ENCODE measurements around the gene PLEK. TPM values are rescaled to one million over a fixed set of nuclear protein-coding genes. Genes with fewer than 3 reads are reported as not detected.
A peak's percentile ranks its signal among the peaks of the same experiment; 100 is the strongest.

PLEK gene, protein sequence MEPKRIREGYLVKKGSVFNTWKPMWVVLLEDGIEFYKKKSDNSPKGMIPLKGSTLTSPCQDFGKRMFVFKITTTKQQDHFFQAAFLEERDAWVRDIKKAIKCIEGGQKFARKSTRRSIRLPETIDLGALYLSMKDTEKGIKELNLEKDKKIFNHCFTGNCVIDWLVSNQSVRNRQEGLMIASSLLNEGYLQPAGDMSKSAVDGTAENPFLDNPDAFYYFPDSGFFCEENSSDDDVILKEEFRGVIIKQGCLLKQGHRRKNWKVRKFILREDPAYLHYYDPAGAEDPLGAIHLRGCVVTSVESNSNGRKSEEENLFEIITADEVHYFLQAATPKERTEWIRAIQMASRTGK
- total RNA-seq = 10 to 100 TPM in 1 of 5 donors, 1 to 10 TPM in 3, under 1 TPM in 1; 0.45 to 13.2 (median 2.6) TPM
- 10 to 100 TPM in 1 of 3 donors, 1 to 10 TPM in 2; 3.8 to 18.1 (median 5.5) TPM for polyA plus RNA-seq
- long read RNA-seq, donor 1, partial matches to known transcripts = 0 of 1 reads
- long read RNA-seq, donor 1, other reads (novel, unspliced or antisense) = 0 of 1 reads
- long read RNA-seq, donor 2 = 0 reads
- long read RNA-seq, donor 3 = 0 reads
- long read RNA-seq, donor 4 = 0 reads
- long read RNA-seq, donor 5, partial matches to known transcripts = 0 of 4 reads
- long read RNA-seq, donor 5, other reads (novel, unspliced or antisense) = 0 of 4 reads
- long read RNA-seq, donor 6 = 0 reads
- long read RNA-seq, donor 7, partial matches to known transcripts = 0 of 2 reads
- long read RNA-seq, donor 7, other reads (novel, unspliced or antisense) = 0 of 2 reads
- long read RNA-seq, donor 8 = 0 reads
- long read RNA-seq, donor 9 = 0 reads
- long read RNA-seq, donor 10, partial matches to known transcripts = 0 of 1 reads
- long read RNA-seq, donor 10, other reads (novel, unspliced or antisense) = 0 of 1 reads

DNA sequence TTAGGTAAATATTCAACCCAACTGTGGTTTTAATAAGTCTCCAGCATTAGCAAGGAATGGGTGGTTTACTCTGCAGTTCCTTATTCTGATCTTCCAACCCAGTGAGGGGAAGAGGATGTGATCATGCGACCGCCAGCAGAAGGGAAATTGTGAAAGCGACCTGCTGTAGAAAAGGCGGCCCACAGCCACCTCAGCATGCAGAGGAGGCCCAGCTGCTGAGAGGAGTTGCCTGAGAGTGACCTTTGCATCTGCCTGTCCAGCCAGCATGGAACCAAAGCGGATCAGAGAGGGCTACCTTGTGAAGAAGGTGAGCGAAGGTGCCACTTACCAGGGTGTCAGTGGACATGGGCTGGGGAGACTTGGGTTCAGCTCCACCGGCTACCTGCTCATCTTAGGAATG, at the start of gene PLEK:
TSS of gene PLEK (plus strand) at position 196 of the 400 bp plus-strand sequence. CDS start at position 266, 70 bp downstream.
- TF ChIP-seq POLR2A (IDR thresholded peaks at IDR 0.05) (no peak), POLR2AphosphoS5 (IDR thresholded peaks at IDR 0.05) (peak in 2 of 3 donors; percentile 65 to 75)
- Histone ChIP-seq H3K9me3 (no peaks in the 10 kb centered on the region), H3K4me3 (peak within 1 kb of the TSS; percentile 13 to 33 (median 26)), H3K36me3 (no peaks in the 10 kb centered on the region), H3K27ac (peak within 1 kb of the TSS in 3 of 5 donors; percentile 47 to 72 (median 64)), H3K4me1 (peaks cover 0 to 20% (median 2%) of the 10 kb centered on the region in 4 donors), H3K27me3 (no peaks in the 10 kb centered on the region)
- peak; percentile 43 to 60 for DNase-seq
- intact Hi-C loops (cut with DNase I; ENCODE audit: low total_unique reads) = no loop called here
- WGBS, 5 donors = 61 to 92% (median 81%) methylated on average over 7 of the region's 7 CpGs

DNA sequence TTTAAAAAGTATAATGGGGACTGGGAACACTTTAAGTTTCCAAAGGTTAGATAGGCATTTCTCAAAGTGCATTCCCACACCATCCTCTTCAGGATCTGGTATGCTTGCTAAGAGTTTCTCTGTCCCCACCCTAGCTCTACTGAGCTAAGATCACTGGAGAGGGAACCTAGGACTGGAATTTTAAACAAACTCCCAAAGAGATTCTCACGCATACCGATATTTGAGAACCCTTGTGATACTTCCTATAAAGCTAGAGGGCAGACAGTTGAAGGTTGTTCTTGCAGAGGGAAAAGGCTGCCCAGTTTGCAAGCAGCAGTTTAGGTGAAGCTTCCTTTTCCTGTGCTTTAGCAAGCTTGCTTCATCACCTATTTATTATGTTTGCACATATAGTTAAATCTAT, 49.0 kb upstream of the PLEK start:
- Histone ChIP-seq H3K4me1 (peaks cover 3 to 32% (median 22%) of the 10 kb centered on the region in 4 donors), H3K27ac (no peak overlapping the region), H3K36me3 (peaks cover 0 to 15% (median 7%) of the 10 kb centered on the region in 4 donors), H3K27me3 (peaks cover 0 to 28% (median 26%) of the 10 kb centered on the region in 3 donors), H3K4me3 (no peak overlapping the region), H3K9me3 (no peaks in the 10 kb centered on the region)
- DNase-seq = no peak
- TF ChIP-seq, protein P1, sequence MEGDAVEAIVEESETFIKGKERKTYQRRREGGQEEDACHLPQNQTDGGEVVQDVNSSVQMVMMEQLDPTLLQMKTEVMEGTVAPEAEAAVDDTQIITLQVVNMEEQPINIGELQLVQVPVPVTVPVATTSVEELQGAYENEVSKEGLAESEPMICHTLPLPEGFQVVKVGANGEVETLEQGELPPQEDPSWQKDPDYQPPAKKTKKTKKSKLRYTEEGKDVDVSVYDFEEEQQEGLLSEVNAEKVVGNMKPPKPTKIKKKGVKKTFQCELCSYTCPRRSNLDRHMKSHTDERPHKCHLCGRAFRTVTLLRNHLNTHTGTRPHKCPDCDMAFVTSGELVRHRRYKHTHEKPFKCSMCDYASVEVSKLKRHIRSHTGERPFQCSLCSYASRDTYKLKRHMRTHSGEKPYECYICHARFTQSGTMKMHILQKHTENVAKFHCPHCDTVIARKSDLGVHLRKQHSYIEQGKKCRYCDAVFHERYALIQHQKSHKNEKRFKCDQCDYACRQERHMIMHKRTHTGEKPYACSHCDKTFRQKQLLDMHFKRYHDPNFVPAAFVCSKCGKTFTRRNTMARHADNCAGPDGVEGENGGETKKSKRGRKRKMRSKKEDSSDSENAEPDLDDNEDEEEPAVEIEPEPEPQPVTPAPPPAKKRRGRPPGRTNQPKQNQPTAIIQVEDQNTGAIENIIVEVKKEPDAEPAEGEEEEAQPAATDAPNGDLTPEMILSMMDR (IDR thresholded peaks at IDR 0.05) = no peak
- TF ChIP-seq EP300 (IDR thresholded peaks at IDR 0.05) (no peak), POLR2A (IDR thresholded peaks at IDR 0.05) (no peak)
- intact Hi-C loops (cut with DNase I; ENCODE audit: low total_unique reads) = no loop called here
- 46 to 72% (median 53%) methylated on average over 2 of the region's 2 CpGs for WGBS, 5 donors

DNA sequence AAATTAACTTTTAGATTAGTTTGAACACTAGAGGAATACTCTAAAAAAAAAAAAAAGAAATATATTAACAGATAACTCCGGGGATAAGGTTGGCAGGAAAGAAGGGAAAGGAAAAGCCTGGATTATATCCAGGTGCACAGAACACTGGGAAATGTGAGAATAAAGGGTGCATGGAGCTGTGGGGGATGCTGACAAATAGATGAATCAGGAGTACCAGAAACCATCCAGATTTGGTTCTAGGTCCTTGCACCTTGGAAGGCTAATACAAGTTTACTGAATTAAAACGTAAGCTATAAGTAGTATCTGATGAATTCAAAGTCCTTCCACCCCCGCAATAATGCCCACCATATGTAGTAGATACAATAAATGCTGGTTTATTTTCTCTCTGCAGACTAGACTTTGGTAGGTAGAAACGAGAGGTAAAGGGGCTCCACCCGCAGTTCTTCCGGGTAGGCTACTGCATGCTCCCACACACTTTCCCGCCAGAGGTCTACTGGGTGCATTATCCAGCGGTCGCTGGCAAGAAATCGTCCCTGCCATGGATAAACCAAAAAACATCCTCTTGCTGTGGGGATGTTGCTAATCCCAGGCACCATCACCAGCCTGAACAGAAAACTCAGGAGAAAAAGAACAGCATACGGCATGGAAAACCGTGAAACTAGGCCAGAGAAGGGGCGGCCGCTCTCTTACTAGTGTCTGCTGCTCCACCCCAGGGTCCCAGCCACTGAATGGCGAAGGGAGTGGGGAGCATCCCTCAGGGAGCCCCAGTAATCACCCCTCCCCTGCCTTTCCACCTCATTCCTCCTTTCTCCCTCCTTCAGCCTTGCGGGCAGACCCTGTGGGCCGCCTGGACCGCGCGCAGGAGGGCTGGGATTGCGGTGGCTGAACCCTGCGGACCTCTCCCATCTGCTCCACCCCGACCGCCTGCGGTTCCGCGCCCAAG, 46.8 kb upstream of the PLEK start:
- intact Hi-C loops (cut with DNase I; ENCODE audit: low total_unique reads) = no loop called here
- 21 to 34% (median 29%) methylated on average over 22 to 27 of the region's 27 CpGs for WGBS, 5 donors
- peak overlapping the region; percentile 84 to 94 (median 88) for H3K27ac ChIP-seq
- TF ChIP-seq POLR2AphosphoS5 (IDR thresholded peaks at IDR 0.05) = no peak
- TF ChIP-seq POLR2A (IDR thresholded peaks at IDR 0.05) = no peak
- no peak for TF ChIP-seq EP300 (IDR thresholded peaks at IDR 0.05)
- TF ChIP-seq, protein P1 (IDR thresholded peaks at IDR 0.05) = no peak
- H3K27me3 ChIP-seq = peaks cover 0 to 31% (median 28%) of the 10 kb centered on the region in 3 donors
- H3K36me3 ChIP-seq = peaks cover 0 to 15% (median 7%) of the 10 kb centered on the region in 4 donors
- H3K9me3 ChIP-seq = no peaks in the 10 kb centered on the region
- peaks cover 3 to 32% (median 22%) of the 10 kb centered on the region in 4 donors for H3K4me1 ChIP-seq
- peak overlapping the region; percentile 64 to 70 (median 68) for H3K4me3 ChIP-seq
- peak in 1 of 2 donors; percentile 33 for DNase-seq

DNA sequence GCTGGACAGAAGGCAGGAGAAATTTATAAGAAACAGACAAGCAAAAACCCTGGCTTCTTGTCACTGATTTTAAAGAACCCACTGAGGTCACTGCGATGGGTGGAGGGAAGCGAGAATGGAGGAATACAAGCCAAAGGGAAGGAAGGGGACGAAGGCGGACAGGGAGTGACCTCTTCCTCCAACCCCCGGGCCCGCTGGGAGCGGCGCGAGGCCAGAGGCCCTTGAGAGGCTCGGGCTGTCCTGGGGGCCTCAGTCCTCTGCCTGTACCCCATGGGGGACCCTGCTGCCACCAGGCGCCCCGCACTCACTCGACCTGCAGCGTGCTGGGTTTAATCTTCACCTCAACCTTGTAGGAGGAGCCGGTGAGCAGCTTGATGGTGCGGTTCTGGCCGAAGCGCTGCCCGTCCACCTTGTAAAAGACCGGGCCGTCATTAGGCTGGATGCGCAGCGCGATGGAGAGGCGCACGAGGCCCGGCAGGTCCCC, 46.1 kb upstream of the PLEK start:
- TF ChIP-seq, protein P1 (IDR thresholded peaks at IDR 0.05) = no peak
- TF ChIP-seq POLR2AphosphoS5 (IDR thresholded peaks at IDR 0.05) = no peak
- TF ChIP-seq POLR2A (IDR thresholded peaks at IDR 0.05) = no peak
- no peak for TF ChIP-seq EP300 (IDR thresholded peaks at IDR 0.05)
- no peak for DNase-seq
- intact Hi-C loops (cut with DNase I; ENCODE audit: low total_unique reads) = no loop called here
- Histone ChIP-seq H3K4me3 (peak overlapping the region; percentile 64 to 70 (median 68)), H3K36me3 (peaks cover 0 to 13% (median 7%) of the 10 kb centered on the region in 4 donors), H3K27me3 (peaks cover 0 to 31% (median 28%) of the 10 kb centered on the region in 3 donors), H3K27ac (peak overlapping the region; percentile 84 to 94 (median 88)), H3K9me3 (no peaks in the 10 kb centered on the region), H3K4me1 (peaks cover 3 to 32% (median 22%) of the 10 kb centered on the region in 4 donors)
- 1 to 3% (median 3%) methylated on average over 24 to 27 of the region's 27 CpGs for WGBS, 5 donors
